A204.1 (cell line): Measurements from ENCODE around the gene CD36.

Experiments used
- FAIRE-seq: peaks from 2 replicates; lab custom pipeline; 2012; peaks lifted over from hg19 to GRCh38; lab: Jason Lieb, UNC

The CD36 gene

DNA sequence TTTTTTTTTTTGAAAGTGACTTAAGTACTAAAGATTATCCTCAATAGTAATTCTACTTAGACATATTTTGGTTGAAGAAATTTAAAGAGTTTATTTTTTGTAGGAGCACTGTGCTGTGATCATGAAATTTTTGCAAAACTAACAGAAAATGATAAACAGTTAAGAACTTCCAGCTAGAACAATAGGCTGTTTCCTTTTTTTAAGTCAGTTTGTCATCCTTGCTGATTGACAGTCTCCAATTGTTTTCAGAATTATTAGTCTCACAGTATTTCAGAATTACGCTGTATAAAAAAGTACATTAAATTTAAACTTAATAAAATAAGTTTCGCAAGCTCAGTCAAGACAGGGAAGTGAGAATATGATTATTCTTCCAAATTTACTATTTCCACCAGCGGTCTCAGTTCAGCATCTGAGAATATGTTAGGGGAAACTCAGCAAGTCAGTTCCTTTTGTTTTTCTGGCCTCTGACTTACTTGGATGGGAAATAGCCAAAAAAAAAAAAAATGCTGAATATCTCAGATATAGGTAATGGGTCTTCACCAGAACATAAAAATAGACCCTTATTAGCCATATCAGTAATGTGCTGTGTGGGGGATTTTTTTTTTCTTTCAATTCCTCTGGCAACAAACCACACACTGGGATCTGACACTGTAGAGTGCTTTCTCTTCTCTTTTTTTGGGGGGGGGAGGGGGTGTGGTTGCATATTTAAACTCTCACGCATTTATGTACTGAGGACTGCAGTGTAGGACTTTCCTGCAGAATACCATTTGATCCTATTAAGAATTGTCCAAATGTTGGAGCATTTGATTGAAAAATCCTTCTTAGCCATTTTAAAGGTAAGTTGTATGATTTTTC is at the start of gene CD36:
TSS of gene CD36 (plus strand) at position 732 of the 855 bp plus-strand sequence. CDS start 8,099 bp downstream, outside the sequence.
- FAIRE-seq = no peak

DNA sequence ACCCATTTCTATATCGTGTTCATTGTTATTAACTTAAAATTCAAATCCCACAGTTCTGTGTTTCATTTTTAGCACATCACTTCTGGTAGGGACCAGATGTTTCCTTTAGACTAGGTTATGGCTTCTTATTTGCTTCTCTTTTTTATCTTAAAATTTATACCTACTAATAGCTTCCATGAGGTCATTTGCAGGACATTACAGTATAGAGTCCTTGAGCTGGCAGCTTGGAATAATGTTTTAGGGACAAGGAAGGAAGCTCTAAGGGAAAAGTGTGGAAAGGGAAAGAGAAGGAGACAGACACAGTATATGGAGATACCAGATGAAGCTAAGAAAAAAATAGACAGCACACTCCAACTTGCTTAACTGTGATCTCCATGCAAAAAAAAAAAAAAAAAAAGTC is 48.8 kb upstream of the CD36 start:
- FAIRE-seq = no peak

DNA sequence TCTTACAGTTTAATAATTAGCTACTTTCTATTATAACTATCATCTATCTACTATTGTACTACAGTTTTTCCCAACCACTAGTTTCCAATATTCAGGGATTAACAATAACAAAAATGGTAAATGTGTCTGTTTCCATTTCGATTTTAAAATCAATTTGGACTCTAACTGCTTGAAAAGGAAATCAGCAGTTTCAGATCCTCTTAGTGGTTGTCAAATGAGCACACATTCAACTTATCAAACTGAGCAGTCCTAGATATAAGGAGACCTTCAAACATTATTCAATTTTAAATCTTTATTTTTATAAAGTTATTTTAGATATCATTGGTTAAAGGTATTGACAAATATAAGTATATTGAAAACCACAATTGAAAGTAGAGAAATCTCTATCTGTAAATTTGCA is 46.8 kb upstream of the CD36 start:
- FAIRE-seq = no peak

DNA sequence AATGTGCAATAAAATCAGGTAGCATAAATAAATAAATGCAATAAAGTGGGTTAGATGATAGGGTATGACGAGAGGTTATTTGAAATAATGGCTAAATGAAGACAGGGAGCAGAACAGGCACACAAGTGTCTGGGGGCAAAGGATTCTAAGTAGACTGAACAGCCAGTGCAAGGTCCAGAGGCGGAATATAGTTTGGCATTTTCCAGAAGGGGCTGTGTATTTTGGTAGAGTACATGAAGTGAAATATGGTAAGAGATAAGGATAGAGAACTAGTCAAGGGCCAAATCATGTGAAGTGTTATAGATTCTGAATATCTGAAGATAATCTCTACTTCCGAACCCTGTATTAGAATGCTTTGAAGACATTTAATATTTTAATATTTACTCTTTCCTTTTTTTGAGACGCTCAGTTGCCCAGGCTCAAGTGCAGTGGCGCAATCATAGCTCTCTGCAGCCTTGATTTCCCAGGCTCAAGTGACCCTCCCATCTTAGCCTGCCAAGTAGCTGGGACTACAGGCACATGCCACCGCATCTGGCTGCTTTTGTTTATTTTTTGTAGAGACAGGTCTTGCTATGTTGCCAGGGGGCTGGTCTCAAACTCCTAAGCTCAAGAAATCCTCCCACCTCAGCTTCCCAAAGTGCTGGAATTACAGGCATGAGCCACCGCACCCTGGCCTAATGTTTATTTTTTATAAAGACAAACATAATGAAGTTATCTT is 44.4 kb upstream of the CD36 start:
- no peak for FAIRE-seq

DNA sequence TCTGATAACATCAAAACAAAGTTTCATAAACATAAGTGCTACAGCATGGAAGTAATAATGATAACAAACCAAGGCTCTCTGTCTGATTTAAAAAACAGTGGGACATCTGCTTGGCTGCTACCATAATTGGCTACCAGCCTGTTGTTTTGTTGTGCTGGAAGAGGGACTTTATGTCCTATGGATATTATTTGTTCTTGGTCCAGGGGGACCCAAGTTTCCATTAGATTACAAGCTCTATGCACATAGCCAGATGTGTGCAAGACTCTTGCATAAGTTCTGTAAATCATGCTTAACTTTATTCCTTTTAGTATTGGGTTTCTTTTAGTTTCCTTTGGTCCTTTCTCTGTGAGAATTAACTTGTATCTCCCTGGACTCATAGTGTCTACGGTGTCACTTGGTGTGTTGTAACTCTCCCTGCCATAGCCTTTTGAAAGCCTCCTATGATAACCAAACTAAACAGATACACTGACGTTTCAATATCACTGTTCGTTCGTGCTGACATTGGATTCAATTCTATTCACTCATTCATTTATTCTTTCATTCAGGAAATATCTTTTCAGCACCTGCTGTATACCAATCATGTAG is 41.4 kb upstream of the CD36 start:
- FAIRE-seq = no peak

DNA sequence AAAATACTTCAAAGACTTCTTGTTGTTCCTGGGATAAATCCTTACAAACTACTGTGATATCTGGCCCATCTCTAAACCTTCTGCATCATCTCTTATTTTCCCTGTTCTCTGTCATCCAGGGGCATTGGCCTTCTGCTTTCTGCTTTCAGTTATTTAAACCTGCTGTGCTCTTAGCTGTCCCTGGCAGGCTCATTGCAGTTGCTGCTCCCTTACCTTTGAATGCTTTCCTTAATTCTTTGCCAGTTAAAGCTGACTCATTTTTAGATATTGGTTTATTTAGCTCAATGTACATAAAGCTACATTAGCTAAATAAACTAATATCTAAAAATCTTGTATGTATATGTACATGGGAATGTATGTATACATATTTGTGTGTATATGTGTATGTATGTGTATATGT is 40.6 kb upstream of the CD36 start:
- no peak for FAIRE-seq

DNA sequence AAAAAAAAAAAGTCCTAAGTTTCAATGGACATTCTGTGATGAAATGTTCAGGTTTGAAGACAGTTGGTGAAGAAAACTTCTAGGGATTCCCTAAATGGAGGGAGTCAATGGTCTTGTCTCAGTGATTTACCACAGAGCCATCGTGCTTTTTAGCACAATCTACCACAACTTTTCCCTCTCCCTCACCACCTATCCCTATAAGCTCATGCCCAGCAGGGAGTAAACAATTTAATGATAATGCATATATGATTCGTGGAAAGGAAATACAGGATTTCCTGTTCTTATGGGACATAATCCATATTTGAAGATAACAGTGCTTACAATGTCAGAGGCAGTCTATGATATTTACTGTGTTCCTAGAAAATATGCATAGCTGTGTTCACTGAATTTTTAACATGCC is 38.4 kb upstream of the CD36 start:
- no peak for FAIRE-seq

DNA sequence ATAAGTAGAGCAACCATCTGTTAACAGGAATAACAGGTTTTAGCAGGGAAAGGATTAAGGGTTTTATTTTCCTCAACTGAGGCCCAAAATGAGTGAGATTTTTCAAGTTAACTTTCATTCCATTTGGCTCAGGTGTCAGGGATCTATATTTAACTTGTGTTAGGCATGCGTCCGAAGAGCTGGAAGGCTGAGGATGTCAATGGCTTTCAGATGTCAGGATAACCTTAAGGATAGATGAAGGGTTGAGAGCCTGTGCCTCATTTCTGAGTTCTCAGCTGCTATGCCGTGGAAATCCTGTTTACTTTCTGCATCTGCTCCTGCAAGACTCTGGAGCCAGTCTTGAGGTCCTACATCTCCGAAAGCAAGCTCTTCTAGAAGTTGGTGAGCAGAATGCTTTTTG is 36.4 kb upstream of the CD36 start:
- no peak for FAIRE-seq

DNA sequence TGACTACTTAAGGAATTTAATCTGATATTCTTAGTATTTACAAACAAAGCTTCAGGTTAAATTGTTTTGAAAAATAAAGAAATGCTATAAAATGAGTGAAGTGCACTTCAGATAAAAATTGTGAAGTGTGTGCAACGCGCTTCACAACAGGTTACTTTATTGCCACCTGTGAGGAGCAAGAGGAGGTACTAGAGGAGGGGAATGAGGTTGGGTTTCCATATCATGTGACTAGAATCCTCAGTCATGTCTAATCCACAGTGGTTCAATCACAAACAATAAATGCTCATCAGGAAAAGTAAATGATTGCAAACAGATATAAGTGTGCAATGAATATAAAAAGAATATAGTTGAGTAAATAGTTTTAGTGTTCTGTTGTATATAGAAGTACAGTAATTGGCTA is 34.5 kb upstream of the CD36 start:
- FAIRE-seq = no peak

DNA sequence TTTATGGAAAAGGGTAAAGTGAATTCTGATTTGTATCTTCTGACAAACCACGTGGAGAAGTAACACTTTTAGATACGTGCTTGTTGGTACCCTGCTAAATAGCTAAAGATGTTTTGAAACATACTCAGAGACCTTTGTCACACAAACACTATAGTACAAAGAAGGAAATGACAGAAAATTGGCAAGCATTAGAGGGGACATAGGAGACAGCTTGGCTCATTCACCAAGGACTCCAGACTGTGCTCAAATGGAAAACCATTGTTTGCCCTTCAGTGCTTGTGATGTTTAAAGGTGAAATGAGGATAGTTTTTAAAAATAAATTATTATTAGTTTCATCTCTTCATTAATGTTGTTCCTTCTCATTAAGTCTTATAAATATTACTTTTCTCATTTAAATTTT is 34.0 kb upstream of the CD36 start:
- no peak for FAIRE-seq

DNA sequence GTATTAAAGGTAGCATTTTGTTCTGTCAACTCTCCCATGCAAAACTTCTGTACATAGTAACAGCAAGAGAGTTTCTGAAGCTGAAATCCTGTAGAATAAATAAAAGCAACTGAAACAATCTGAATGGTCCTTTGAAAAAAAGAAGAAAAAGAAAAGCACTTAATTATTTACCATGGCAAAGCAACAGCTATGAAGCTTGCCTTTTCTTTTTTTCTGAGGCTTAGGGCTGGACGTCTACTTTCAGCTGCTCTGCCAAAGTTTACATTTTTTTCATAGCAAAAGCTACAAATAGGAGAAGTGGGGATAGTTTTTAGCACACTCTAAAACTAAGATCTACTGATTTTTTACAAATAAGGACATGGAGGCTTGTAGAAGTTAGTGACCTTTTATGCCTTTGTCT is 31.3 kb upstream of the CD36 start:
- no peak for FAIRE-seq

DNA sequence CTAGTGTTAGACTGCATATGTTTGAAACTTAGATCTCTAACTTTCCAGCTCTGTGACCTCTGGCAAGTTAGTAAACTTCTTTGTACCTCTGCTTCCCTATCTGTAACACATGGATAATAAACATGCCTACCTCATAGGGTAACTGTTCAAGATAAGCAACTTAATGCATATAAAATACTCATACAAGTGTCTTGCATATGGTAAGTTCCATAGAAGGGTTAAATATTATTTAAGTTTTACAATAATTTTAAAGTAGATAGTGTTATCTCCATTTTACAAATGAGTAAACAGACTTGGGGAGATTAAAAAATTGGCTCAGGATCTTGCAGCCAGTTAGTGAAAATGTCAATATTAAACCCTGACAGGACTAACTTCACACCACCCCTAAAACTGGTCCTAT is 30.1 kb upstream of the CD36 start:
- no peak for FAIRE-seq

DNA sequence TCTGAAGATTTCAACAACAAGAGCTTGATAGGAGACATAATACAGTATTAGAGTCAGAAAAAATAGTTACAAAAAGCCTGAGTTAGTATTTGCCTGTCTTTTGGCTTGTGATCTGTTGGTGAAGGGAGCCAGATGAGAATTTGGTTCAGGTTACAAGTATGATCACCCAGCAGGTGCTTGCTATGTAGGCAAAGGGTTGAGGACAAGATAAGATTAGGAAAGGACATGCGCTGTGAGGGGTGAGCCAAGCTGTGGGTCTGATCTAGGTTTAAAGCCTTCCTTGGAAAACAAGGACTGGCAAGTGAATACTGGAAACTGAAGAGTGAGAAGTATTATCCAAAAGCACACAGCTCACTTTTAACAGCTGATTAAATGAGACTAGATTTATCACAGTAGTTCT is 28.7 kb upstream of the CD36 start:
- FAIRE-seq = no peak

DNA sequence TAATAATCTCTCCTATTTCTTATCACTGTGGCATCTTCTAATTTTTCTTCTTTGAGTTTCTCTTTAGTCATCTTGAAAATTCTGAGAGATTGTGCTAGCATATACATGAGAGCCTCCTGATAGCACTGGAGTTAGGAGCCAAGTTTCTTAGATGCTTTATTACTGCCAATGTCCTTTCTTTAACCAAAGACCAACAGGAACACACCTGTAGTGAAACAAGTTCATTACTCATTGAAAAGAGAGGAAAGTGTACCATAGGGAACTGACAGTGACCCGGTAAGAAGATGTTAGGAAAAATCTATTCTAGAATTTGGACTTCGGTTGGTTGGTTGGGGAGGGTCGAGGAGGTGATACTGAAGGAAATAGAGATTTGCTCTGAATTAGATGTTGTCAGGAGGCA is 27.1 kb upstream of the CD36 start:
- no peak for FAIRE-seq

DNA sequence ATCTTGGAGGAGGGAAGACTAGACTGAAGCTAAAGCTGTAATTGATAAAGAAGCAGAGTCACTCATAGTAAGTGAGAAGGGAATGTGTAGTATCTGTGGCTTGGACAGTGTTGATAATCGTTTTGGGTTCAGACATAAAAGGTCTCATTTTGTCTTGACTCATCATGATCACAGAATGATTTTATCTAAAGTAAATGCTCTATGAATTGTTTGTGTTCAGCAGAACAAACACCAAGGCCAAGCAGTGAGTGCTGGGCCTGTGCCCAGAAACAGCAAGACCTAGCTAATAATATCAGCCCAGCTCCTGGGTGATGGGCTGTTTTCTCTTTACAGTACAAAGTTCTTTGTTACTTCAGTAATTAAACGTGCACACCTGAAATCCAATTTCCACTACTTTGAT is 26.7 kb upstream of the CD36 start:
- no peak for FAIRE-seq

DNA sequence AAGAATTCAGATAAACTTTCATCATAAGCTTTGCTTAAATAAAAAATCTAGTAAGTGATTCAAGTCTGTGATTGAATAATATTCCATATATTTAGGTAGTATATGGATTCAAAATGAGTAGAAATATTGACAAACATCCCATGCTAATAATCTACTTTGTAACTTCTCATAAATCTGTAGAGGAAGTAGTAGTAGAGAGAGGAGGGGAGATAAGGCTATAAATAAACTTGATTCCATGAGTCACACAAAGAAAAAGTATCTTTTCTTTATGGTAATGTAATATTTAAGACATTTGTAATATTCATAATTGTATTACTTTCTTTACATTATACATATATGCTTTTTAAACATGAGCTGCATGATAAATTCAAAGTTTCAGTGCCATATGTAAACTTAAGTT is 25.6 kb upstream of the CD36 start:
- FAIRE-seq = no peak

DNA sequence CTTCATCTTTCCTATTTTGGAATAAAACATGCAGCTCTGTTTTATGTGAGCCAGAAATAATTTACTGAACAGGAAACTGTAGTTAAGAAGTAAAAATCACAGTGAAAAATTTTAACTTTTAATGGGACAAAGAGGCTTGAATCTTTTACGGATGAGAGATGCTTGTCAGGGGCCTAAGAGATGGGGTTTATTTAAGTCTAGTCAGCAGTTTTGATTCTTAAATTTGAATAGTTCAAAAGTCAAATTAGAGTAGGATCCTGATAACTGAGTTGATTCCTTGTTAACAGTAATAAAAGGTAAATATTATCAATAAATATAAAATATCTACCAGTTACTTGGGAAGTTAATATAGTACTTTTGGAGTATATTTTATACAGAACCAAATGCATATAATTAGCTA is 24.9 kb upstream of the CD36 start:
- no peak for FAIRE-seq

DNA sequence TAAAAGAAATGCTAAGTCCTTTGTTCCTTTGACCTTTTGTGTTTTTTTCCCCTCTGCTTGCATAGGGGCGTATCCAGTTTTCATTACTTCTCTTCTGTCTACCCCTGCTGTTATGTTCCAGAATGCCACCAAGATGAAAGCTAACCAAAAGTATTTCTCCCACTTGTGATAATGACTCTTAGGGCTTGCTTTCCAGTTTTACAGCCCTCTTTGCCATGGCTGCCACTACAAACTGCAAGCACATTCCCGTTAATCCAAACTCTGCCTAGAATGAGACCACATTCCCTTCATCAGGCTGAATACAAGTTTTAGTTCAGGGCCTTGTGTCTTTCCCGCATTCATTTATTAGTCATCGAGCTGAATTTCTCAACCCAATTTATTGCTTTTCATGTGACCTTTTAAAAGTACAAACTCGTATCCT is 23.6 kb upstream of the CD36 start:
- FAIRE-seq = no peak

DNA sequence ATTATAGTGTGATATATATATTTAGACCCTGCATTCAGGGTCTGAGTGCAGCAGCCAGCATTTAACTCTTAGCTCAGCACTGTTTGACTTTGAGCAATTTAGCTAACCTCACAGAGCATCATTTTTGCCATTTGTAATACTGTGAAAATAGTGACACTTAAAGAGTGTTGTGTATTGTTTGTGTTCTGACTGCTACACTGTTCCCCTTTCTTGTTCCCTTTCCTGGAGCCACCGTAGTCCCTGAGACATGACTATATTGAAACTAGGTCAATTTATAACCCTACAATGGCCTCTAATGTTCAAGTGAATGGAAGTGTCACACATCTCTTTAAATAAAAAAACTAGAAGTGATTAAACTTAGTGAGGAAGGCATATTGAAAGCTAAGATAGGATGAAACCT is 20.3 kb upstream of the CD36 start:
- FAIRE-seq = no peak

DNA sequence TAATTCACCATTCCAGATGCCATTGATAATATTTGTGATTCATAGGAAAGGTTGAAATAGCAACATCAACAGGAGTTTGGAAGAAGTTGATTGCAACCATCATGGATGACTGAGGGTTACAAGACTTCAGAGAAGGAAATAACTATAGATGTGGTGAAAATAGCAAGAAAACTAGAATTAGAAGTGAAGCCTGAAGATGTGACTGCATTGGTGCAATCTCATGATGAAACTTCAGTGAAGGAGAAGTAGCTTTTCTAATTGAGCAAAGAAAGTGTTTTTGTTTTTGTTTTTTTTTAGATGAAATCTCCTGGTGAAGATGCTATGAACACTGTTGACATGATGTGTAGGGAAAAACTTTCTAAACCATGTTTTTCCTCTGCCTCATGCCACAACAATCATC is 18.7 kb upstream of the CD36 start:
- FAIRE-seq = no peak

DNA sequence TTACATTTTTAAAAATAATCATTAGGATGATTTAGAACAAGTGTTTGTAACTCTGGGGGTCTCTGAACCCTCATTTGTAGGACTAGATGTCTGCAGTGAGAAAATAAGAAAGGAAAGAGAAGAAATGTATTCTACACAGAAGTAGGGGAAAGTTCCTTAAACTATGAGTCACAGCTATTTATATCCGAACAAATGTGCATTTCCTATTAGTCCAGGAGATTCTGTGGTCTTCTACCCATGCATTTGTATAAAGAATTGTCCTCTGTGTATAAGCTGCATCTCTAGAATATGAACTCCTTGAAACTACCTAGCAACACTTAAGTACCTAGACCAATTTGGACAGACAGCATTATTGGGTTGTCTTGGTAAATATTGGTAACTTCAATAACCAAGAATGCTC is 15.9 kb upstream of the CD36 start:
- FAIRE-seq = no peak

DNA sequence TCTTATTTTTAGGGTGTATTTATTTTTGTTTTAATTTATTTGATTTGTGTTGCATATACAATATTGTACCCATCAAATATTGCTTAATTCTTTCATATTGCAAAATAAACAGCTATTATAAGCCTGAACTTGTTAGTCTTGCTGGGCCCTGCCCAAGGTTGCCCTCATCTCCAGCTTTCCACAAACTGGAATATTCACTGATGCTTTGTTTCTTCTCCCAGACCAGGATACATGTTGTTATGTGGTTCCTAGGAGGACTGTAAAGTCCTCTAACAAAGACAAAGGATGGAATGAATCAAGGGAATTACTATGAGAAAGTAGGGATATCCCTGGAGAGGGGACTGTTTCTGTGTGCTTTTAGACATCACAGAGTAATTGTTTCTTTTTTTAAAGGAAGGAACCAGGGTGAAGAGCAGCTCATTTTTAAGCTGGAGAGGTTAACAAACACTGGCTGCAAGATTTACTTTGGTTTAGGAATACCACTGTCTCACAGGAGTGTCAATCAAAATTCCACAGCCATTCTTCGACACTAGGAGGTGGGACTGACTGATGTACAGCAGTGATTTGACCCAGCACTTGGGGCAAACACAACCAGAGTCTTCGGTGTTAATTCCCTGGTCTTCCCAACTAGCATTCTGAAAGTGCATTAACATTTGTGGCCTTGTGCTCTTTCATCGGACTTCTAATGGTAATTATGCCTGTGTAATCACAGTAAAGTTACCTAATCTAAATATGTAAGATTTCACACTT is 14.8 kb upstream of the CD36 start:
- no peak for FAIRE-seq

DNA sequence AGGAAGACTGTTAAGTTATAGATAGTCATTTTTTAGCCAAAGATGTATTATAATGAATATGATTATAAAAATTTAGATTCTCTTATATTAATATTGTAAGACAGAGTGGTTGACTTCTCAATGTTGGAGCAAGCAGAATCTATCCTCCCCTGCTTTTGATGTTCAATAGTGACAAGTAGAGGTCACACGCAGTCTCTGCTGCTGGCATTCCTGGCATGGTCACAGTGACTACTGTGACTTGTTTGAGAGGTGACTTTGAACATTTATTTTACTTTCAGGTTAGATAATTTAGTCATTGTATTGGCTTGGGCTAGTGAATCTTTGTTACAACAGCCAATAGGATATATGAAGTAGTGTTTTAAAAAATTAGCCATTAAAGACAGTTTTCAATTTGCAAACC is 13.7 kb upstream of the CD36 start:
- FAIRE-seq = no peak
